ENCODE results near the gene AP5B1. TPM values are rescaled to one million over a fixed set of nuclear protein-coding genes. Genes with fewer than 3 reads are reported as not detected.

AP5B1 gene, protein sequence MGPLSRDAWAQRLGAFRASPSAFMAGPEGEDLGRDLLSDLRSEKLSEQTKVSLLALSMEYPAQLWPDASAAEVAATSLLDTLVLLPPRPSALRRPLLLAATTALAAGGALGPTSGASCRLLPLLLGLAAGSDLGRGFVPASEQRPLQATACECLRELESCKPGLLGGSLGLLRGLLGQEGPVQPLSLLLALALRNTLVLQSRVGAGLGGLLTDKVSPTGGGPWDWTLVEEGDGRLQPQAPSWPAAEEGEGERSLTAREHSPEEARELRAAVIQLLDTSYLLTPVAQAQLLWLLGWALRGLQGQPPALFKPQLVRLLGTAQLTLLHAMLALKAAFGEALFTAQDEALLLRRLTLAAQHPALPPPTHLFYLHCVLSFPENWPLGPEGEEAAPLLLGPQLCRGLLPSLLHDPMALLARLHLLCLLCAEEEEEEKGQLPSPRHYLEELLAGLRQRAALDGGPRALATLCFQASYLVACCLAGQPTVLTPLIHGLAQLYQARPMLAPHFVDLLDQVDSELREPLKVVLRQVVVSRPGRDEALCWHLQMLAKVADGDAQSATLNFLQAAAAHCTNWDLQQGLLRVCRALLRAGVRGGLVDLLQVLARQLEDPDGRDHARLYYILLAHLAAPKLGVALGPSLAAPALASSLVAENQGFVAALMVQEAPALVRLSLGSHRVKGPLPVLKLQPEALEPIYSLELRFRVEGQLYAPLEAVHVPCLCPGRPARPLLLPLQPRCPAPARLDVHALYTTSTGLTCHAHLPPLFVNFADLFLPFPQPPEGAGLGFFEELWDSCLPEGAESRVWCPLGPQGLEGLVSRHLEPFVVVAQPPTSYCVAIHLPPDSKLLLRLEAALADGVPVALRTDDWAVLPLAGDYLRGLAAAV
- 10 to 100 TPM; 15.4 to 32.8 (median 30.9) TPM for total RNA-seq

GRCh38 chr11:65780770-65781151 is at the start of gene AP5B1:
Gene AP5B1, minus strand, starts transcription at chr11:65780976. Its CDS starts 385 bp downstream, at chr11:65780591.
- ATAC-seq (ENCODE audit: low FRiP score): peak; percentile 80
- TF ChIP-seq, protein P1, sequence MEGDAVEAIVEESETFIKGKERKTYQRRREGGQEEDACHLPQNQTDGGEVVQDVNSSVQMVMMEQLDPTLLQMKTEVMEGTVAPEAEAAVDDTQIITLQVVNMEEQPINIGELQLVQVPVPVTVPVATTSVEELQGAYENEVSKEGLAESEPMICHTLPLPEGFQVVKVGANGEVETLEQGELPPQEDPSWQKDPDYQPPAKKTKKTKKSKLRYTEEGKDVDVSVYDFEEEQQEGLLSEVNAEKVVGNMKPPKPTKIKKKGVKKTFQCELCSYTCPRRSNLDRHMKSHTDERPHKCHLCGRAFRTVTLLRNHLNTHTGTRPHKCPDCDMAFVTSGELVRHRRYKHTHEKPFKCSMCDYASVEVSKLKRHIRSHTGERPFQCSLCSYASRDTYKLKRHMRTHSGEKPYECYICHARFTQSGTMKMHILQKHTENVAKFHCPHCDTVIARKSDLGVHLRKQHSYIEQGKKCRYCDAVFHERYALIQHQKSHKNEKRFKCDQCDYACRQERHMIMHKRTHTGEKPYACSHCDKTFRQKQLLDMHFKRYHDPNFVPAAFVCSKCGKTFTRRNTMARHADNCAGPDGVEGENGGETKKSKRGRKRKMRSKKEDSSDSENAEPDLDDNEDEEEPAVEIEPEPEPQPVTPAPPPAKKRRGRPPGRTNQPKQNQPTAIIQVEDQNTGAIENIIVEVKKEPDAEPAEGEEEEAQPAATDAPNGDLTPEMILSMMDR (IDR thresholded peaks at IDR 0.05): no peak
- no peak for DNase-seq (ENCODE audit: low spot score)

- no peak for DNase-seq (ENCODE audit: low spot score)
- ATAC-seq (ENCODE audit: low FRiP score): no peak
- TF ChIP-seq, protein P1 (IDR thresholded peaks at IDR 0.05): no peak
Measured at GRCh38 chr11:65829459-65829858, 48.7 kb upstream of the AP5B1 start.

DNA sequence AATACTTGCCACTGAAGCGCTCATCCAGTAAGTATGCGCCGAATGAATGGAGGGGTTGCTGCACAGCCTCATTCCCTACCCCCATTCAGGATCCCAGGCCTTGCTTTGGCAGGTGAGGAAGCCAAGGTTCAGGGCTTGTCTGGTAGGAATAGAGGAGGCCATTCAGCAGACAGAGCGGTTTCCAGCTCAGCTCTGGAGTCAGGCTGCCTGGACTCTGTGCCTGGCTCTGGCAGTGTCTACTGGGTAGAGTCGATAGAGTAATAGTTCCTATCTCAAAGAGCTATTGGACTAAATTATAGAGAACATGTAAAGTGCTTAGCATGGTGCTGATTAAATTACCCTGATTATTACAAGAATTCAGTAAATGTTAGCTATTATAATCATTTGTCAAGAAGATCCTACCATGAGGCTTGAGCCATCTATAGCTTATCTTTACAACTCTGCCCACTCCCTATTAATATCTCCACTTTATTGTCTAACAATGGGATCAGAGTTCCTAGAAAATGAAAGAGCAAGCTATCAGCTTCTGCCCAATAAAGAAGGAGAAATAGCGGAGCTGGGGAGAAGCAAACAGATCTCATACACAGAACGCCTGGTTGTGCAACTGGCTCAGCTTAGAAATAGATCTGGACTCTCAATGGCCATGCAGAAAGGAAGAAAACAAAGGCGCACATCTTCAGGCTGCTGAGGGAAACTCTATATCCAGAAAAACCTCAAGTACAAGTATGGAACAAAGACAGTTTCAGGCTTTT is 46.4 kb upstream of the AP5B1 start:
- ATAC-seq (ENCODE audit: low FRiP score) (no peak), DNase-seq (ENCODE audit: low spot score) (no peak)
- TF ChIP-seq, protein P1 (IDR thresholded peaks at IDR 0.05): no peak

DNA sequence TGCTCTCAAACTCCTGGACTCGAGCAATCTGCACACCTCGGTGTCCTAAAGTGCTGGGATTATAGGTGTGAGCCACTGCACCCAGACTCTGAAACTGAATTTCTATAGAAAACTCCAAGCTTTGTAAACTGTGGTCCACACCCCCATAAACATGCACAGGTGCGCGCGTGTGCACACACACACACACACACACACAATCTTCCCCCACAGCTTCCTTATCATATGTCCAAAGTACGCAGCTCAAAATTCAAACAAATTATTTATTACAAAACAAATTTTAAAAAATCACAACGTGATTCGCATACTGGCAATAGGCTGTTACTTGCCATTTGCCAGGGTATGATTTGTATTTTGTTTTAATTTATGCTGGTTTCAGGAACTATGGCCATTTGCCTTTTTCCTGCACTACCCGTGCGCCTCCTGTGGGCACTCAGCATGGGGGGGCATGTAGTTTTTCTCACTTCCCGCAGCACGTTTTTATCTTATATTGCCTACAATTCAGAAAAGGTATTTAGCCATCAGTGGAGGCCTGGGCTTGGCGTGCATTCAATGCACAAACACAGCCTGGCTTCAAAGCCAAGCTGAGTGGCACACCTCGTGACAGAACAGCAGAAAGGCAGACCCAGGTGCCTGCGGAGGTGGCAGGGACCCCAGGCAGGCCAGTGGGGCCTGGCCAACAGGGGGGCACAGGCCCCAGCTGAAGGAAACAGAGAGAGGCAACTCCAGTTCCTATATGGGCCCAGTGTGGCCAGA is 42.2 kb upstream of the AP5B1 start:
- no peak for ATAC-seq (ENCODE audit: low FRiP score)
- DNase-seq (ENCODE audit: low spot score): no peak
- TF ChIP-seq, protein P1 (IDR thresholded peaks at IDR 0.05): no peak

- DNase-seq (ENCODE audit: low spot score) (no peak), ATAC-seq (ENCODE audit: low FRiP score) (no peak)
- TF ChIP-seq, protein P1 (IDR thresholded peaks at IDR 0.05): no peak
Measured at GRCh38 chr11:65821107-65821506, 40.3 kb upstream of the AP5B1 start.

All from omental fat pad (tissue), 4 donors.